KMS-11 (cell line): ENCODE data around the gene SDR42E2.

Experiments
- H2AFZ ChIP-seq: fragments of 200-600 bp; sonication (generic); 2 replicates; pipeline ENCODE4 v1.6.1; 2016; ENCODE audit warnings: antibody characterized with exemption, mixed run types, low read depth
- H3K27ac ChIP-seq: fragments of 200-600 bp; sonication (generic); 2 replicates; pipeline ENCODE4 v1.6.1; 2016; ENCODE audit warnings: mild to moderate bottlenecking, mixed run types
- H3K27me3 ChIP-seq: fragments of 200-600 bp; sonication (generic); 2 replicates; pipeline ENCODE4 v1.6.1; 2017; ENCODE audit warnings: mild to moderate bottlenecking, low read depth, mixed run types, moderate library complexity; ENCODE audit not compliant: insufficient read depth
- H3K36me3 ChIP-seq: fragments of 200-600 bp; sonication (generic); 2 replicates; pipeline ENCODE4 v1.6.1; 2017; ENCODE audit warnings: mild to moderate bottlenecking, mixed run types; ENCODE audit not compliant: insufficient read depth
- H3K4me1 ChIP-seq: fragments of 200-600 bp; sonication (generic); 2 replicates; pipeline ENCODE4 v1.6.1; 2016; ENCODE audit warnings: mild to moderate bottlenecking, low read depth, mixed run types; ENCODE audit not compliant: poor library complexity, severe bottlenecking
- H3K4me2 ChIP-seq: fragments of 200-600 bp; sonication (generic); 2 replicates; pipeline ENCODE4 v1.7.0; 2016; ENCODE audit warnings: mild to moderate bottlenecking, mixed run types
- H3K4me3 ChIP-seq: fragments of 200-600 bp; sonication (generic); IDR thresholded peaks from 2 replicates; pipeline ENCODE4 v1.6.1; 2017; ENCODE audit warnings: low read depth, low read length, mixed read lengths; ENCODE audit not compliant: insufficient read depth
- H3K79me2 ChIP-seq: fragments of 200-600 bp; sonication (generic); 2 replicates; pipeline ENCODE4 v1.6.1; 2016; ENCODE audit warnings: low read depth, mixed run types; ENCODE audit not compliant: insufficient read depth
- H3K9ac ChIP-seq: fragments of 200-600 bp; sonication (generic); 2 replicates; pipeline ENCODE4 v1.6.1; 2016; ENCODE audit warnings: mild to moderate bottlenecking, mixed run types
- H4K20me1 ChIP-seq: fragments of 200-600 bp; sonication (generic); 2 replicates; pipeline ENCODE4 v1.6.1; 2016; ENCODE audit warnings: mild to moderate bottlenecking, mixed run types; ENCODE audit not compliant: insufficient read depth
- TF ChIP-seq, protein P1 (sequence below): fragments of 200-600 bp; sonication (generic); conservative IDR thresholded peaks from 2 replicates; pipeline ENCODE4 v1.6.1; 2017; ENCODE audit warnings: low read depth, mild to moderate bottlenecking, antibody characterized with exemption, low read length, moderate library complexity, mixed read lengths

SDR42E2 gene

DNA sequence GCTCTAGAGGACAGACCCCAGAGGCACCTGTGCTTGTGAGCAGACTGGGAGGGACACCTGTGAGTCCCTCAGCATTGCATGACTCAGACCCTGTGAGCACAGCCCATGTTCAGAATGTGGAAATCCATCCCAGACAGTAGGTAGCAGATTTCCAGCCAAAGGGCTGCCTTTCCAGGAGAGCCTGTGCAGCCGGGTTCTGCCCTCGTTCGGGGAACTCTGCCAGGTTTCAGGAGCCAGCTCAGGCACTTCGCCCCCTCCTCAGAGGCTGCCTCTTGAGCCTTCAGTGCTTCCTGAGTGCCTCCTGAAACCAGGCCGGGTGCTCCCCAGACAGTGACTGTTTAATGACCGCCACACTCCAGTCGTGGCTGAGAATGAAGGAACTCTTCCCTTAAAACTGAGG, 23.3 kb upstream of the SDR42E2 start:
- H3K79me2 ChIP-seq: no peaks in the 10 kb centered on the region
- H2AFZ ChIP-seq: no peak overlapping the region
- TF ChIP-seq, protein P1, sequence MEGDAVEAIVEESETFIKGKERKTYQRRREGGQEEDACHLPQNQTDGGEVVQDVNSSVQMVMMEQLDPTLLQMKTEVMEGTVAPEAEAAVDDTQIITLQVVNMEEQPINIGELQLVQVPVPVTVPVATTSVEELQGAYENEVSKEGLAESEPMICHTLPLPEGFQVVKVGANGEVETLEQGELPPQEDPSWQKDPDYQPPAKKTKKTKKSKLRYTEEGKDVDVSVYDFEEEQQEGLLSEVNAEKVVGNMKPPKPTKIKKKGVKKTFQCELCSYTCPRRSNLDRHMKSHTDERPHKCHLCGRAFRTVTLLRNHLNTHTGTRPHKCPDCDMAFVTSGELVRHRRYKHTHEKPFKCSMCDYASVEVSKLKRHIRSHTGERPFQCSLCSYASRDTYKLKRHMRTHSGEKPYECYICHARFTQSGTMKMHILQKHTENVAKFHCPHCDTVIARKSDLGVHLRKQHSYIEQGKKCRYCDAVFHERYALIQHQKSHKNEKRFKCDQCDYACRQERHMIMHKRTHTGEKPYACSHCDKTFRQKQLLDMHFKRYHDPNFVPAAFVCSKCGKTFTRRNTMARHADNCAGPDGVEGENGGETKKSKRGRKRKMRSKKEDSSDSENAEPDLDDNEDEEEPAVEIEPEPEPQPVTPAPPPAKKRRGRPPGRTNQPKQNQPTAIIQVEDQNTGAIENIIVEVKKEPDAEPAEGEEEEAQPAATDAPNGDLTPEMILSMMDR: no peak
- no peaks in the 10 kb centered on the region for H3K27me3 ChIP-seq
- H3K4me1 ChIP-seq: no peaks in the 10 kb centered on the region
- no peak overlapping the region for H3K27ac ChIP-seq
- H4K20me1 ChIP-seq: no peaks in the 10 kb centered on the region
- no peak overlapping the region for H3K9ac ChIP-seq
- no peaks in the 10 kb centered on the region for H3K36me3 ChIP-seq
- H3K4me3 ChIP-seq: no peak overlapping the region
- H3K4me2 ChIP-seq: no peak overlapping the region

GRCh38 chr16:22139732-22140131, 22.6 kb upstream of the SDR42E2 start:
- TF ChIP-seq, protein P1: no peak
- Histone ChIP-seq H4K20me1 (no peaks in the 10 kb centered on the region), H3K36me3 (no peaks in the 10 kb centered on the region), H3K27me3 (no peaks in the 10 kb centered on the region), H3K9ac (no peak overlapping the region), H3K27ac (no peak overlapping the region), H2AFZ (no peak overlapping the region), H3K4me1 (no peaks in the 10 kb centered on the region), H3K4me2 (no peak overlapping the region), H3K79me2 (no peaks in the 10 kb centered on the region), H3K4me3 (no peak overlapping the region)

DNA sequence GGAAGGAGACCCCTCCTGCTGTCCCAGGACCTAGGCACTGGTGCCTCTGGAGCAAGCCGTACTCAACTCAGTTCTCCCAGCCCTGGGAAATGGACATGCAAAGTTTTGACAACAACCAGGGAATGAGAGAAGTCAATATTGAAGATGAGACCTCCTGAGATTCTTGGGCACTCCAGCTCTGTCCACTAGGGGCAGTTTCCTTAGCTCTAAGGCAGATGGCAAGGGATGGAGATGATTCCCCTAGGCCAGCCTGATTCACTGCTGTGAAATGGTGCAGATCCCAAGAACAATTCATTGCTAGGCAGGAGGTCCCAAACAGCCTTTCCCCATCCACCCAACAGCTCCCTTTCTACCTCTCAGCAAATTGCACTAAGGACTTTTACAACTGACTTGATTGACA, 20.5 kb upstream of the SDR42E2 start:
- no peak overlapping the region for H3K4me3 ChIP-seq
- H4K20me1 ChIP-seq: no peaks in the 10 kb centered on the region
- H3K27ac ChIP-seq: no peak overlapping the region
- H2AFZ ChIP-seq: no peak overlapping the region
- H3K36me3 ChIP-seq: no peaks in the 10 kb centered on the region
- H3K79me2 ChIP-seq: no peaks in the 10 kb centered on the region
- TF ChIP-seq, protein P1: peak; percentile 59
- H3K4me1 ChIP-seq: no peaks in the 10 kb centered on the region
- H3K27me3 ChIP-seq: no peaks in the 10 kb centered on the region
- H3K4me2 ChIP-seq: no peak overlapping the region
- H3K9ac ChIP-seq: no peak overlapping the region

- H2AFZ ChIP-seq: no peak overlapping the region
- no peak overlapping the region for H3K27ac ChIP-seq
- no peaks in the 10 kb centered on the region for H4K20me1 ChIP-seq
- H3K4me1 ChIP-seq: no peaks in the 10 kb centered on the region
- H3K4me2 ChIP-seq: no peak overlapping the region
- H3K9ac ChIP-seq: no peak overlapping the region
- H3K27me3 ChIP-seq: no peaks in the 10 kb centered on the region
- no peaks in the 10 kb centered on the region for H3K36me3 ChIP-seq
- no peak overlapping the region for H3K4me3 ChIP-seq
- TF ChIP-seq, protein P1: no peak
- no peaks in the 10 kb centered on the region for H3K79me2 ChIP-seq
Measured at GRCh38 chr16:22144520-22144919, 17.8 kb upstream of the SDR42E2 start.

- Histone ChIP-seq H3K4me2 (no peak overlapping the region), H3K79me2 (no peaks in the 10 kb centered on the region)
Measured at GRCh38 chr16:22147853-22148252, 14.5 kb upstream of the SDR42E2 start.

More at GRCh38 chr16:22147853-22148252, 14.5 kb upstream of the SDR42E2 start:
- Histone ChIP-seq H3K36me3 (no peaks in the 10 kb centered on the region), H3K4me1 (no peaks in the 10 kb centered on the region), H3K27me3 (no peaks in the 10 kb centered on the region), H2AFZ (no peak overlapping the region), H3K4me3 (no peak overlapping the region), H4K20me1 (no peaks in the 10 kb centered on the region), H3K27ac (no peak overlapping the region), H3K9ac (no peak overlapping the region)
- TF ChIP-seq, protein P1: no peak
